Measurements from ENCODE around the gene TTBK1.
A peak's percentile ranks its signal among the peaks of the same experiment; 100 is the strongest.

The TTBK1 gene

GRCh38 chr6:43308101-43308989 lies 65.1 kb downstream of the TTBK1 start, which contains the start of gene CRIP3:
CRIP3 (minus strand) TSS chr6:43308826; CDS start chr6:43308792, 34 bp downstream.
- peak; percentile 63 for DNase-seq

- DNase-seq, result no peak
Measured at GRCh38 chr6:43308990-43309477, 65.8 kb downstream of the TTBK1 start.

- no peak for DNase-seq
Measured at GRCh38 chr6:43310134-43310533, 66.9 kb downstream of the TTBK1 start.

GRCh38 chr6:43310624-43311023 lies 67.3 kb downstream of the TTBK1 start:
- DNase-seq, result no peak

GRCh38 chr6:43311666-43312065 lies 68.4 kb downstream of the TTBK1 start:
- DNase-seq, result no peak

- DNase-seq, result no peak
Measured at GRCh38 chr6:43313813-43314212, 70.5 kb downstream of the TTBK1 start.

GRCh38 chr6:43318011-43318410 lies 74.7 kb downstream of the TTBK1 start:
- DNase-seq, result no peak

- no peak for DNase-seq
Measured at GRCh38 chr6:43325876-43326275, 82.6 kb downstream of the TTBK1 start.

- no peak for DNase-seq
Measured at GRCh38 chr6:43328528-43328927, 85.2 kb downstream of the TTBK1 start.

- DNase-seq, result no peak
Measured at GRCh38 chr6:43331470-43331869, 88.2 kb downstream of the TTBK1 start.

GRCh38 chr6:43331891-43332290 lies 88.6 kb downstream of the TTBK1 start:
- no peak for DNase-seq

GRCh38 chr6:43334466-43335095 lies 91.3 kb downstream of the TTBK1 start:
- DNase-seq, result no peak

GRCh38 chr6:43335469-43335868 lies 92.2 kb downstream of the TTBK1 start:
- DNase-seq, result no peak

GRCh38 chr6:43336382-43336781 lies 93.1 kb downstream of the TTBK1 start:
- no peak for DNase-seq

Measured in NCI-H345 (cell line).